A172 (cell line): ENCODE results near the gene POU4F2. TPM values are rescaled to one million over a fixed set of nuclear protein-coding genes. Genes with fewer than 3 reads are reported as not detected.
"Not testable (repeated sequence)": the region's sequence is repeated elsewhere in the genome, so short reads cannot be mapped to it uniquely, and the experiment has no call there.

Experiments
- DNase-seq: peaks from one replicate; pipeline ENCODE4 v3.0.0-alpha.2; 2015; ENCODE audit warnings: low spot score
- total RNA-seq: library from RNA; depleted of rRNA; stranded (reverse); fragments of >200 nt; shearing (Covaris generic); gene quantifications from 2 replicates; pipeline ENCODE4 v1.2.3, GENCODE V29; 2014; rRNA removed

Gene POU4F2
- total RNA-seq, 1 experiment from 2014 or later = not detected

- DNase-seq = no peak
Measured at GRCh38 chr4:146654687-146655520, 16.2 kb downstream of the POU4F2 start.

- no peak for DNase-seq
Measured at GRCh38 chr4:146655521-146655856, 16.8 kb downstream of the POU4F2 start.

GRCh38 chr4:146661367-146661766 lies 22.7 kb downstream of the POU4F2 start:
- no peak for DNase-seq

DNA sequence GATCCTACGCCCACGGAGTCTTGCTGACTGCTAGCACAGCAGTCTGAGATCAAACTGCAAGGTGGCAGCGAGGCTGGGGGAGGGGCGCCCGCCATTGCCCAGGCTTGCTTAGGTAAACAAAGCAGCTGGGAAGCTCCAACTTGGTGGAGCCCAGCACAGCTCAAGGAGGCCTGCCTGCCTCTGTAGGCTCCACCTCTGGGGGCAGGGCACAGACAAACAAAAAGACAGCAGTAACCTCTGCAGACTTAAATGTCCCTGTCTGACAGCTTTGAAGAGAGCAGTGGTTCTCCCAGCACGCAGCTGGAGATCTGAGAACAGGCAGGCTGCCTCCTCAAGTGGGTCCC lies 25.2 kb downstream of the POU4F2 start:
- DNase-seq = not testable (repeated sequence)

GRCh38 chr4:146674829-146675570 lies 36.3 kb downstream of the POU4F2 start:
- DNase-seq = no peak

Other genes starting within 250 kb of the POU4F2 start
- gene SLC10A7, start 117.0 kb upstream of the POU4F2 start, total RNA-seq = 5.7 and 6.7 TPM in 2 replicates